G401.6 (cell line): Measurements from ENCODE around the gene TCOF1.

Experiments used
- FAIRE-seq: peaks from 2 replicates; lab custom pipeline; 2012; peaks lifted over from hg19 to GRCh38; lab: Jason Lieb, UNC

The TCOF1 gene

GRCh38 chr5:150352244-150353031 lies 5.1 kb upstream of the TCOF1 start:
- no peak for FAIRE-seq

- FAIRE-seq, result no peak
These were observed 4.3 kb upstream of the TCOF1 start for GRCh38 chr5:150353032-150353675.

- no peak for FAIRE-seq
These were observed 1.7 kb upstream of the TCOF1 start for GRCh38 chr5:150355791-150356190.

DNA sequence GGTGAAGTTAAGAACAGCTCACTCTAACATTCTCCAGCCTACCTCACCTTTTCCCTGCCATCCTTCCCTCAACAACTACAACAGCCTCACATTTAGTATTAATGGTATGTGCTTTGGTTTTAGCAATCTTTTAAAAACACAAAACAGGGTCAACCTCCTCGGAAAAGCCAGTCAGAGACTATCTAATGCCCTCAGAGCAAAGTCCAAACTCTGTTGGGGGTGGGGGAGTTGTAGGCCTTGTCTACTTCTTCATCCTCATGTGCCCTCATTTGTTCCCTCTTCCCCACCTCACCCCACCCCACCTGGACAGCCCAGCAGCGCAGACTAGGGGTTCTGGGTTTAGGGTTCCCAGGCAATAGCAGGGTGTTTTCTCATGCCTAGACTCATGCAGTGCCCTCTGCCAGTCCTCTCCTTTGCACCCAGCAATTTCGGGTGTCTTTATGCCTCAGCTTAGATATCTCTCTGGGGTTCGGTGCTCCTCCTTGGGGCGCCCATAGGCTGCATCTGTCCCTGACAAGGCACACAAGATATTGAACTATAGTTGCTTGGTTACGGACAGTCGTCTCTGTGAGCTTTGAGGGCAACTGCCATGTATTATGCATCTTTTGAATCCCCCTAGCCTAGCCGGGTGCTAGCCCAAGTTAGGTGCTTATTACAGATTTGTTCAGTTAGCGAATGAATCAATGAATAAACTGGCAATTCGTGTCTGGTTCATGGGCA lies 762 bp upstream of the TCOF1 start:
- FAIRE-seq, result no peak

DNA sequence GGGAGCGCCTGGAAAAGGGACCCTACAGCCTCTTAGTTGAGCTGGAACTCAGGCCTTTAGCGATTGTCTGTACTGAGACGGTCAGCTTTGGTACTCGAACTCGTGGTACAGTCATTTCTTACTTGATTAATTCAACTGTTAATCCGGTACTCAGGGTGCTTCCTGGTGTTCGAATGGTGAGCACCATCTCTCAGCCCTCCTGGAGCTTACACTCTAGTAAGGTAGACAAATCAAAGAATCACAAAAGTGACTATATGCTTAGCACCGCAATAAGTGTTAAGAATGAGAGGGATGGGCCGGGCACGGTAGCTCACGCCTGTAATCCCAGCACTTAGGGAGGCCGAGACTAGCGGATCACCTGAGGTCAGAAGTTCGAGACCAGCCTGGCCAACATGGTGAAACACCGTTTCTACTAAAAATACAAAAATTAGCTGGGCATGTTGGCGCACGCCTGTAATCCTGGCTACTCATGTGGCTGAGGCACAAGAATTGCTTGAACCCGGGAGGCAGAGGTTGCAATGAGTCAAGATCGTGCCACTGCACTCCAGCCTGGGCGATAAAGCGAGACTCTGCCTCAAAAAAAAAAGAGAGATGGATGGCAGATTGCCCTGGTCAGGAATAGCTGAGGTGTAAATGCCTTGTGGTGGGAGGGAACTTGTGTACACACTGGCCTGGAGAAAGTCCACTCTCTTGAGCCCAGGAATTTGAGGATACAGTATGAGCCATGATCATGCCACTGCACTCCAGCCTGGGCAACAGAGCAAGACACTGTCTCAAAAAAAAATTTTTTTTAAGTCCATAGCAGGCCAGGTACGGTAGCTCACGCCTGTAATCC lies 981 bp downstream of the TCOF1 start:
- FAIRE-seq, result no peak

- no peak for FAIRE-seq
These were observed 3.8 kb downstream of the TCOF1 start for GRCh38 chr5:150361301-150361700.

- FAIRE-seq, result no peak
These were observed 5.7 kb downstream of the TCOF1 start for GRCh38 chr5:150363185-150363584.

- no peak for FAIRE-seq
These were observed 6.5 kb downstream of the TCOF1 start for GRCh38 chr5:150364004-150364403.

DNA sequence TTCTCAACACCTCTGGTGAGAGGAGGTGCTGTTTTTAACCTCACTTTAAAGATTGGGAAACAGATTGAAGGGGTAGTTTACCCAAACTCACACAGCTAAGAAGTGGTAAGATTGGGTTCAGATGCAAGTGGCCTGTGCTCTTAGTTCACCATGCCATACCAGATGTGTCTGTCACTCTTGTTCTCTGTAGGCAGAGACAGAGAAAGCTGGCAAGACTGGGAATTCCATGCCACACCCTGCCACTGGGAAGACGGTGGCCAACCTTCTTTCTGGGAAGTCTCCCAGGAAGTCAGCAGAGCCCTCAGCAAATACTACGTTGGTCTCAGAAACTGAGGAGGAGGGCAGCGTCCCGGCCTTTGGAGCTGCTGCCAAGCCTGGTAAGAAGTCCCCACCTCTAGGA lies 11.0 kb downstream of the TCOF1 start:
- FAIRE-seq, result no peak

GRCh38 chr5:150372639-150373038 lies 15.1 kb downstream of the TCOF1 start:
- FAIRE-seq, result no peak

DNA sequence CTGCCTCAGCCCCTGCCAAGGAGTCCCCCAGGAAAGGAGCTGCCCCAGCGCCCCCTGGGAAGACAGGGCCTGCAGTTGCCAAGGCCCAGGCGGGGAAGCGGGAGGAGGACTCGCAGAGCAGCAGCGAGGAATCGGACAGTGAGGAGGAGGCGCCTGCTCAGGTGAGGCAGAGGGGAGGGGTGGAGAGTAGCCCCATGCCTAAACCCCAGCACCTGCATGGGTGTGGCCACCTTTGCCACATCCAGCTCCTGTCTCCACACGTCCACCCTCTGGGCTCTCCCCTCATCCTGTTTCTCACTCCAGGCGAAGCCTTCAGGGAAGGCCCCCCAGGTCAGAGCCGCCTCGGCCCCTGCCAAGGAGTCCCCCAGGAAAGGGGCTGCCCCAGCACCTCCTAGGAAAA lies 17.2 kb downstream of the TCOF1 start:
- no peak for FAIRE-seq

- no peak for FAIRE-seq
These were observed 19.6 kb downstream of the TCOF1 start for GRCh38 chr5:150376799-150377771.

- no peak for FAIRE-seq
These were observed 20.6 kb downstream of the TCOF1 start for GRCh38 chr5:150377964-150378694.

GRCh38 chr5:150384701-150385100 lies 27.2 kb downstream of the TCOF1 start:
- FAIRE-seq, result no peak

DNA sequence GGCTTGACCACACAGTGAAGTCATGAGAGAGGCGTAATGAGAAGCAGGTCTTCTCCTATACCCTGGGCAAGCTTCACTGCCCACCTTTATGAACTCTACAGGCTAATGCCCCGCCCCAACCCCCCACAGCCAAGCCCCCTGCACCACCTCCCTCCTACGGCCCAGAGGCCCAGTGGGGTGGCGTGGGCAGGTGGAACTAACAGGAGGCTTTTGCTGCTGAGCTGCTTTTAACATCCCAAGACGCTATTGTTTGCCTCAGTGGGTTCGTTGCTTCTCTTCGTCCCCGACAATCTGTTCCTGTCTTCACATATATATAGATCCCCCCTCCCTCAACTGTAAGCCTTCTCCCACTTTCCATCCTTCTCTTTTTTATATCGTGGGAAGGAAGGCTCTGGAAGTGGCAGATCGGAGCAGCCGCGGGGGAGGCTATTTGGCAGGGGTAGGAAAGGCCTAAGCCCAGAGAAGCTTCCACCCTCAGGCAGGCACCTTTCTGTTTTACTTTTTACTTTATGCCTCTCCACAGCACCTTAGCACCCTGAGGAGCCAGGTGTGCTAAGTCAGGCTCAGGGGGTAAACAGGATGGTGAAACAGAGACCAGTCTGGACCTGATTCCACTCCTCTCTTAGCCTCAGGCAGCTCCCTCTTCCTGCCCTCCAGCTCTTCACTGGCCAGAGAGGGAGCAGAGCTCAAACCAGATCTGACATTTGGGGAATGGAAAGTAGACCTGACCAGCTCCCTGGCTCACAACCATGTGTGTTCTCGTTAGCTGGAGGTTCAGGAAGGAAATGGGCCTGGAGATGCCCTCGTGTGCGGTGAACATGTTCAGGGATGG lies 28.7 kb downstream of the TCOF1 start:
- no peak for FAIRE-seq

- FAIRE-seq, result no peak
These were observed 32.2 kb downstream of the TCOF1 start for GRCh38 chr5:150389531-150390266.

GRCh38 chr5:150391064-150391834 lies 33.8 kb downstream of the TCOF1 start:
- FAIRE-seq, result no peak

DNA sequence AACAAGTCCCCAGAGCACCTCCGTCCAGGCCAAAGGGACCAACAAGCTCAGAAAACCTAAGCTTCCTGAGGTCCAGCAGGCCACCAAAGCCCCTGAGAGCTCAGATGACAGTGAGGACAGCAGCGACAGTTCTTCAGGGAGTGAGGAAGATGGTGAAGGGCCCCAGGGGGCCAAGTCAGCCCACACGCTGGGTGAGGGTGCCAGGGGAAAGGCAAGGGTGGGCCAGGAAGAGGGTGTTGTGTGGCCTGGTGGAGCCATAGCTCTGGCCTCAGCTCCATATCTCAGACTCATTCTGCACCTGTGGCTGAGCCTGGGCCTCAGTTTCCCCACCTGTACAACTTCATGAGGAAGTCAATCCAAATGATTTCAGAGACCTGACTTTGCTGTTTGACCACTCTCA lies 34.5 kb downstream of the TCOF1 start:
- no peak for FAIRE-seq
